ACC112 (cell line): ENCODE data around the gene TRIM31.

Experiments used
- H2AFZ ChIP-seq: fragments of 200-600 bp; sonication (generic); one replicate; pipeline ENCODE4 v1.6.0; 2017; ENCODE audit warnings: antibody characterized with exemption, low read length; ENCODE audit not compliant: unreplicated experiment
- H3K27ac ChIP-seq: fragments of 200-600 bp; sonication (generic); 2 replicates; pipeline ENCODE4 v1.5.1; 2014; ENCODE audit warnings: low read depth, mild to moderate bottlenecking, antibody characterized with exemption, low read length, moderate library complexity
- H3K27me3 ChIP-seq: fragments of 200-600 bp; sonication (generic); 2 replicates; pipeline ENCODE4 v1.6.1; 2014; ENCODE audit warnings: mild to moderate bottlenecking, antibody characterized with exemption, low read length, moderate library complexity, mixed read lengths; ENCODE audit not compliant: insufficient read depth
- H3K36me3 ChIP-seq: fragments of 200-600 bp; sonication (generic); 2 replicates; pipeline ENCODE4 v1.6.1; 2016; ENCODE audit warnings: mild to moderate bottlenecking, antibody characterized with exemption, low read length, moderate library complexity, mixed read lengths; ENCODE audit not compliant: insufficient read depth
- H3K4me1 ChIP-seq: fragments of 200-600 bp; sonication (generic); one replicate; pipeline ENCODE4 v1.6.1; 2016; ENCODE audit warnings: low read length, mixed read lengths; ENCODE audit not compliant: insufficient read depth, unreplicated experiment, control insufficient read depth
- H3K4me3 ChIP-seq: fragments of 200-600 bp; sonication (generic); 2 replicates; pipeline ENCODE4 v1.5.1; 2014; ENCODE audit warnings: mild to moderate bottlenecking, low read depth, low read length
- H3K79me2 ChIP-seq: fragments of 200-600 bp; sonication (generic); one replicate; pipeline ENCODE4 v1.6.0; 2016; ENCODE audit warnings: low read length; ENCODE audit not compliant: control insufficient read depth, unreplicated experiment, insufficient read depth

The TRIM31 gene

GRCh38 chr6:30113003-30113759, at the start of gene TRIM31:
TSS of gene TRIM31 (minus strand) at chr6:30113090. CDS start at chr6:30112805, 285 bp downstream.
- H2AFZ ChIP-seq, result no peak within 1 kb of the TSS
- H3K27me3 ChIP-seq, result peaks cover 47% of the 10 kb centered on the region
- H3K4me3 ChIP-seq, result no peak within 1 kb of the TSS
- peaks cover 4% of the 10 kb centered on the region for H3K4me1 ChIP-seq
- H3K36me3 ChIP-seq, result no peaks in the 10 kb centered on the region
- H3K27ac ChIP-seq, result no peak within 1 kb of the TSS
- no peaks in the 10 kb centered on the region for H3K79me2 ChIP-seq

GRCh38 chr6:30162265-30163089, 49.6 kb upstream of the TRIM31 start:
- H3K27me3 ChIP-seq, result no peaks in the 10 kb centered on the region; the same call in 1 of the 2 replicates
- no peak overlapping the region for H2AFZ ChIP-seq
- H3K79me2 ChIP-seq, result no peaks in the 10 kb centered on the region
- no peaks in the 10 kb centered on the region for H3K36me3 ChIP-seq
- H3K4me1 ChIP-seq, result peaks cover 5% of the 10 kb centered on the region
- H3K27ac ChIP-seq, result no peak overlapping the region
- H3K4me3 ChIP-seq, result no peak overlapping the region

- H3K4me3 ChIP-seq, result no peak within 1 kb of the TSS
- no peak within 1 kb of the TSS for H2AFZ ChIP-seq
- H3K27me3 ChIP-seq, result no peaks in the 10 kb centered on the region
- no peaks in the 10 kb centered on the region for H3K36me3 ChIP-seq
- H3K27ac ChIP-seq, result no peak within 1 kb of the TSS
- H3K4me1 ChIP-seq, result peaks cover 17% of the 10 kb centered on the region
- H3K79me2 ChIP-seq, result no peaks in the 10 kb centered on the region
Observed at GRCh38 chr6:30160785-30161531, 48.1 kb upstream of the TRIM31 start, which contains the start of gene TRIM10. TSS of gene TRIM10 (minus strand) at chr6:30161211. CDS start at chr6:30160858, 353 bp downstream.

- Histone ChIP-seq H3K79me2 (no peaks in the 10 kb centered on the region), H3K36me3 (no peaks in the 10 kb centered on the region), H3K27me3 (no peaks in the 10 kb centered on the region), H3K4me1 (peaks cover 25% of the 10 kb centered on the region), H3K4me3 (no peak overlapping the region), H2AFZ (no peak overlapping the region), H3K27ac (no peak overlapping the region)
Observed at GRCh38 chr6:30160008-30160784, 47.3 kb upstream of the TRIM31 start.

GRCh38 chr6:30158475-30159040, 45.7 kb upstream of the TRIM31 start:
- no peak overlapping the region for H2AFZ ChIP-seq
- H3K79me2 ChIP-seq, result no peaks in the 10 kb centered on the region
- H3K4me3 ChIP-seq, result no peak overlapping the region
- H3K27ac ChIP-seq, result no peak overlapping the region
- no peaks in the 10 kb centered on the region for H3K27me3 ChIP-seq
- H3K36me3 ChIP-seq, result no peaks in the 10 kb centered on the region
- peaks cover 35% of the 10 kb centered on the region for H3K4me1 ChIP-seq

GRCh38 chr6:30157999-30158398, 45.1 kb upstream of the TRIM31 start:
- Histone ChIP-seq H3K79me2 (no peaks in the 10 kb centered on the region), H3K36me3 (no peaks in the 10 kb centered on the region), H3K27me3 (no peaks in the 10 kb centered on the region), H3K4me1 (peaks cover 35% of the 10 kb centered on the region), H3K27ac (no peak overlapping the region), H2AFZ (peak overlapping the region; percentile 47), H3K4me3 (no peak overlapping the region)

- Histone ChIP-seq H3K79me2 (no peaks in the 10 kb centered on the region), H2AFZ (peak overlapping the region; percentile 47), H3K27ac (no peak overlapping the region), H3K4me3 (no peak overlapping the region), H3K36me3 (no peaks in the 10 kb centered on the region), H3K4me1 (peaks cover 35% of the 10 kb centered on the region), H3K27me3 (no peaks in the 10 kb centered on the region)
Observed at GRCh38 chr6:30157581-30157980, 44.7 kb upstream of the TRIM31 start.

- no peaks in the 10 kb centered on the region for H3K36me3 ChIP-seq
- peak overlapping the region; percentile 36; the same call in 1 of the 2 replicates for H3K27ac ChIP-seq
- no peaks in the 10 kb centered on the region for H3K27me3 ChIP-seq
- peak overlapping the region; percentile 15; the same call in 1 of the 2 replicates for H3K4me3 ChIP-seq
- peaks cover 35% of the 10 kb centered on the region for H3K4me1 ChIP-seq
- H2AFZ ChIP-seq, result peak overlapping the region; percentile 36
- H3K79me2 ChIP-seq, result no peaks in the 10 kb centered on the region
Observed at GRCh38 chr6:30156774-30157173, 43.9 kb upstream of the TRIM31 start.

- Histone ChIP-seq H3K27me3 (no peaks in the 10 kb centered on the region), H3K4me3 (peak overlapping the region; percentile 15; the same call in 1 of the 2 replicates), H3K27ac (peak overlapping the region; percentile 81; the same call in 1 of the 2 replicates), H2AFZ (peak overlapping the region; percentile 36), H3K4me1 (peaks cover 35% of the 10 kb centered on the region), H3K36me3 (no peaks in the 10 kb centered on the region), H3K79me2 (no peaks in the 10 kb centered on the region)
Observed at GRCh38 chr6:30156262-30156599, 43.3 kb upstream of the TRIM31 start.
